GM21360 (cell line): ENCODE data around the gene PDZD2.
"Not testable (repeated sequence)": the region's sequence is repeated elsewhere in the genome, so short reads cannot be mapped to it uniquely, and the experiment has no call there.

Source experiments
- ATAC-seq: cut with Tn5 transposase; IDR thresholded peaks from one replicate; pipeline ENCODE4 v1.9.1; 2021; ENCODE audit warnings: mild to moderate bottlenecking, moderate library complexity; ENCODE audit not compliant: unreplicated experiment

The PDZD2 gene

GRCh38 chr5:31731016-31731415 lies 92.1 kb downstream of the PDZD2 start:
- no peak for ATAC-seq

GRCh38 chr5:31731710-31732301 lies 92.9 kb downstream of the PDZD2 start:
- no peak for ATAC-seq

- ATAC-seq, result not testable (repeated sequence)
These were observed 93.9 kb downstream of the PDZD2 start for GRCh38 chr5:31732821-31733220.

DNA sequence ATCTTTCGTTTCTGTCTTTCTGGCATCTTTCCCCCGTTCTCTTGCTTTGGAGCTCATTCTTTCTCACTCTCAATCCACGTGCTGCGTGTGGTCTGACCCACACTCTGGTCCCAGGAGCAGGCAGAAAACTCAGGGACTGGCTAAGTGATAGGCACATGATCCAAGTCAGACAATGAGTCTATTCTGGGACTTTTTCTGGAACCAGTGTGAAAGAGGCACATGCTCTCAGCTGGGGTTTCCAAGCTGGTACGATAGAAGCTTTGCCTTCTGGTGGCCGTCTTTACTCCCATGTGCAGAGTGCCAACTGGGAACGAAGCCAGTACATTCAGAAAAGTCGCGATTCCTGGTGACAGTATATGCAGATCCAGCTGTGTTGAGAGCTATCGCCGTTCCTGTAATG lies 94.4 kb downstream of the PDZD2 start:
- ATAC-seq, result no peak

DNA sequence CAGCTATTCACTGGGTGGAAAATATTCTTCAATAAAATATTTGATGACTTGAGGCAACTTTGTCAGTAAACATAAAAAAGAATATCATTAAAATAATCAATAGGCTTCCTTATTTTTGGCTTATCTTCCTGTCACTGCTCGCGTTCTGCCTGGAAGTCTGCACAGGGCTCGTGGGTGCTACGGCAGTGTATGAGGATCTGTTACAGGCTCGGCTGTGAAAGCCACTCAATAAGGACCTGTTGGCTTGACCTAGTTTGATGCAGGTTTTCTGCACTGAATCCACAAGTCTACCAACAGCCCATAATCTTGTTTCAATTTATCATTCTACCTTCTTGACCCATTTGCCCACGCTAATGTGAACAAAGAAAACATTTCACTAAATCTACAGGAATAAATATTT lies 97.2 kb downstream of the PDZD2 start:
- no peak for ATAC-seq

- ATAC-seq, result no peak
These were observed 99.3 kb downstream of the PDZD2 start for GRCh38 chr5:31738199-31738598.

- ATAC-seq, result no peak
These were observed 102.6 kb downstream of the PDZD2 start for GRCh38 chr5:31741496-31741895.

GRCh38 chr5:31743678-31744077 lies 104.7 kb downstream of the PDZD2 start:
- no peak for ATAC-seq

- ATAC-seq, result no peak
These were observed 109.7 kb downstream of the PDZD2 start for GRCh38 chr5:31748458-31749172.

DNA sequence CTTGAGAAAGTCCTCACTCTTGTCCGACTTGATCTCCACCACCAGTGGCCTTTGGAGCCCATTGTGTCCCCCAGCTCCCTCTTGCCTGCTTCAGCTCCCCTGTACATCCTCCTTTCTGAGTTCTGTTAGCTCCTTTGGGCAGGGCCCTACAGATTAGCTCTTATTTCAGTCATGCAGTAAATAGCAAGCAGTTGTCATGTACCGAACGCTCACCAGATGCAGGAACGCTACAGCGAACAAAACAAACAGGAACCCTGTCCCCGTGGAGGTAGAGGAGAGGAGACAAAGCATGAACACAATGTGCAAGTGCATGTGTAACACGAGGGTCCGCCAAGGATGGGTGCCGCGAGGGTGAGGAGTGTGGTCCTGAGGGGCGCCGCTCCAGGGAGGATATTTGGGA lies 111.3 kb downstream of the PDZD2 start:
- ATAC-seq, result no peak

DNA sequence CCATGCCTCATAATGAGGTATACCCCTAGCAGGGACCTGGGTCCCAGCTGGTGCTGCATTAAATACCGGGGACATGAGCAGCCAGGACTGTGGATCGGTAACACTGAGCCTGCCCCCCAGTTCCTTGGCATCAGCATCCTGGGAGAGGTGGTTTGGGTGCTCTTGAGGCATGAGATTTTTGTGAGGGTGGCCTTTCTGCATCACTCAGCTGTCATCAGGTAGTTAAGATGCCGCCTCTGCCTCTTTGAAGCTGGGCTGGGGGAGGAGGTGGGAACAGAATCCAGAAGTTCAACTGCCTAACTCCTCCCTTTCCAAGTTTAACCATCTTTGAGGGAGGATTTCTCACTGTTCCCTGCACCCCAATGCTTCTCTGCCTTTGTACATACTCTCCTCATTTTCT lies 112.7 kb downstream of the PDZD2 start:
- no peak for ATAC-seq

DNA sequence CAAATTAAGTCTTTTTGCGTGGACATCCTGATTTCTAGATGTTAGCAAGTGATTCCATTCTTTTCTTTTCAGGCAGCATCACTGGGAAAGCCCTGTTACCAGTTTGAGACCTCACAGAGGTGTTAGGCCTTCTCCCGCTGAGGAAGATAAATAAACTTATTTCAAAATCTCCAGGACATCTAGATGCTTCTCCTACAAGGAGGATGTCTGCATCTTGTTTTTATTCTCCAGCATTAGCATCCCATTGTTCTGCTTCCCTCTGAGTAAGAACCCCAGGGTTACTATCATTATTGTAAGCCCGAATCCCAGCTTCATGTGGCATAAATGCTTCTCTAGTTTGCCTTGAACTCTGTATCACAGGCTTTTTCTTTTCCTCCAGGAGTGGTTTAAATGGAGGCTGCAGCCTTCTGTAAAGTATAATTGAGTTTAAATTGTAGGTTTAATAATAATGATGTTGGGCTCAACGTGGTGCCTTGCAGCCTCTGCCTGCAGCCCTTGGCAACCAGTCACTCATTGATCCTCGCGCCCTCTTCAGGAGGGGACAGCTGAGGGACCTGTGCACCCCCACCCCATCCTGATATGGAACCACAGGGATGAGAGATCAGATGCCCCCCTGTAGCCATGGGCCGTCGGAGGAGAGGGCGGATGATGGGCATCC lies 114.9 kb downstream of the PDZD2 start:
- no peak for ATAC-seq

DNA sequence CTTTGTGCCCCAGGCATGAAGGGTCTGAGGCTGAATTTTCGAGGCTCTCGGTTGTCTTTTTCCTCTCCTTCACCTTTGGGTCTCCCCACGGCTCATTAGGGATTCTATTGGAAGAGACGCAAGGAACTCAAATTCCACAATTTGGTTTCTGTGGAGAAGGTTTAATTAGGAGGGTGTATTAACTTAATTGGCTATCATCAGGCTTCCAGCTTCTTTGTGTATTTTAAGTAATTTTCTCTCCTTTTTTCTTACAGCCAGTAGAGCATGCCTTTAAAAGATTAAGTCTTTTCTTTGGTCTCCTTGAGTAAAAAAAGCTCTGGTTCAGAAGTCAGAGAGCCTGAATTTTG lies 115.4 kb downstream of the PDZD2 start:
- ATAC-seq, result no peak

DNA sequence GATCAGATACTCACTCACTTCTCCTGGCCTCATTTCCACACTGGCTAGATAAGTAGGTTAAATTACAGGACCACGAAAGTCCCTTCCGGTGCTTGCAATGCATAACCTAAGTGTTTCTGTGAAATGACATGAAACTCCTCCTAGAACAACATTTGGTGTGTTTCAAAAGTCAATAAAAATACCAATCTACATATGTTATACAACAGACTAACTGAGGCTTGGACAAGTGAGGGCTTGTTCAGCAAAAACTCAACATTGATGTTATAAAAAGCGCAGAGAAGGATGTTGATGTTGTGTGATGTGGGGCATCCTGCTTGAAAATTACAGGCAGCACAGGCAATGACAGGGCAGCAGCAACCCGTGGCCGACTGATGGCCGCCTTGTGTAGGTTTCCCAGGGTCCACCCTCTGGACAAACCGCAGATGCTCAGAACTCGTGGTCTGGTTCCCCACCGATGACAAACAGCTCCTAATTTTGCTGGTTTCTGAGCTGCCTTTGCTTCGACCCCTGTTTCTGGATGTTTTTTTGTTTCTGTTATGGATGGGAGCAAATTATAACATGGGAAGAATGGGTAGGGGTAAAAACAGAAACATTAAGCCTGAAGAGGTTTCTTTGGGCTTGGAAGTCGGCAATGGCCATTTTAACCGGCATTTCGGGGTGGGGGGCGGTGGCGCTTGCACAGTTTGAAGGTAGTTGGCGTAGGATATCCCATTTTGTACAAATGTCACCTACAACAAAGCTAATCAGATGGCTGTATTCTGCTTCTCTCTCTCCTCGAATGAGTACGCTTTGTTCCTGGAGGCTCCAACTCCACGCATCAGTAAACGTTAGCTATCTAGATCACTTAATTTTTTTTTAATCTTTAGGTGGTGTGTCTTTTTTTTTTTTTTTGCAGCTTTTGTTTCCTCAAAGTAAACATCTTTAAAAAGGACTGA lies 116.1 kb downstream of the PDZD2 start:
- ATAC-seq, result no peak

GRCh38 chr5:31755676-31756230 lies 116.8 kb downstream of the PDZD2 start:
- no peak for ATAC-seq

GRCh38 chr5:31757806-31758205 lies 118.9 kb downstream of the PDZD2 start:
- ATAC-seq, result no peak

GRCh38 chr5:31758803-31759425 lies 120.0 kb downstream of the PDZD2 start:
- ATAC-seq, result no peak

GRCh38 chr5:31759925-31760324 lies 121.0 kb downstream of the PDZD2 start:
- no peak for ATAC-seq

- ATAC-seq, result no peak
These were observed 122.9 kb downstream of the PDZD2 start for GRCh38 chr5:31761877-31762276.

DNA sequence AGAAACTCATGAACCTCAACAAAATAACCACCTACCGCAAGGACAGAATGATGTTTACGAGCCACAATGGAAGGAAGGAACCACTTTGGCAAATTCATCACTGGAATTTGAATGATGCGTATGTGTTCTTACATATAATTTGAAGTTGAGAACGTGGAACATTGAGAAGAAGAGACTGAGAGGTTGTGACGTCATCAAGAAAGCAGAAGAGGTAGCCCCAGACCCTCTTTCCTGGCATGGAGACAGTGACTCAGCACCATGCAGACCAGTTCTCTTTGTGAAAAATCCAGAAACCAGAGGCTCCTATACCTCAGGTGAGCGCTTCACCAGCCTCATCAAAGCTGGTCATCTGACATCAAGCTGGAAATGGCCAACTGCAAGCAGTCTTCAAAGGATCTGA lies 124.5 kb downstream of the PDZD2 start:
- no peak for ATAC-seq

GRCh38 chr5:31764687-31765086 lies 125.8 kb downstream of the PDZD2 start:
- not testable (repeated sequence) for ATAC-seq
